ENCODE results near the gene PLIN1. TPM values are rescaled to one million over a fixed set of nuclear protein-coding genes. Genes with fewer than 3 reads are reported as not detected.

The PLIN1 gene
- total and polyA plus RNA-seq, 2 donors (not counting 1 experiment from before 2014, with no cell fraction given), result 0.97 to 1.2 TPM

- ChIA-PET POLR2A (interaction anchor here (0.6 kb wide), 1 partner anchor 28 kb away, joined by 3 read pairs; no protein-coding TSS in a partner anchor), CTCF (no interaction called here)
- TF ChIP-seq CTCF (IDR thresholded peaks at IDR 0.05), result no peak
- TF ChIP-seq EZH2 (IDR thresholded peaks at IDR 0.05; ENCODE audit: borderline replicate concordance, insufficient read depth, low read depth, low read length, poor library complexity, severe bottlenecking), result no peak
- Histone ChIP-seq H3K4me3 (ENCODE audit: control extremely low read depth in 1 of 5, extremely low read depth in 1 of 5, insufficient read depth in 1 of 5, low read depth in 2 of 5, low read length in 4 of 5) (no peak overlapping the region), H2AFZ (ENCODE audit: insufficient read depth, low read depth, low read length, poor library complexity, severe bottlenecking) (no peak overlapping the region), H3K27ac (ENCODE audit: low read length in 2 of 2) (no peak overlapping the region), H3K9me3 (ENCODE audit: control extremely low read depth in 1 of 3, control insufficient read depth in 2 of 3, insufficient read depth in 1 of 3, low read length in 2 of 3) (peaks cover 0 to 4% (median 0%) of the 10 kb centered on the region in 3 donors), H3K9ac (ENCODE audit: low read length) (no peak overlapping the region), H3K4me2 (replicated peaks; ENCODE audit: low read depth, low read length, poor library complexity, severe bottlenecking) (no peak overlapping the region), H3K79me2 (ENCODE audit: control insufficient read depth, insufficient read depth, low read length) (no peaks in the 10 kb centered on the region), H3K27me3 (replicated peaks in 1 of 4; ENCODE audit: control extremely low read depth in 1 of 4, control insufficient read depth in 3 of 4, insufficient read depth in 4 of 4, low read length in 3 of 4) (peaks cover 0 to 24% (median 5%) of the 10 kb centered on the region in 4 experiments), H3K4me1 (ENCODE audit: control insufficient read depth in 2 of 2, insufficient read depth in 2 of 2, low read length in 2 of 2) (peaks cover 0 to 7% of the 10 kb centered on the region in 2 donors), H4K20me1 (ENCODE audit: control insufficient read depth, insufficient read depth, low read length, poor library complexity, severe bottlenecking) (no peaks in the 10 kb centered on the region), H3K36me3 (replicated peaks in 1 of 2; ENCODE audit: control extremely low read depth in 1 of 2, control insufficient read depth in 1 of 2, extremely low read depth in 1 of 2, insufficient read depth in 2 of 2, low read length in 1 of 2) (no peaks in the 10 kb centered on the region)
- peaks cover 16% of the 10 kb centered on the region for H3K27me3 Mint-ChIP-seq
- intact Hi-C loops (cut with micrococcal nuclease), result no loop called here
- 93% methylated on average over 7 of the region's 9 CpGs for WGBS (ENCODE audit: insufficient coverage)
- no peak overlapping the region for H3K27ac Mint-ChIP-seq
- no peaks in the 10 kb centered on the region for H3K9me3 Mint-ChIP-seq (ENCODE audit: insufficient read depth)
- H3K4me1 Mint-ChIP-seq, result peaks cover 5% of the 10 kb centered on the region
- H3K4me3 Mint-ChIP-seq, result no peak overlapping the region
- ATAC-seq (ENCODE audit: low read depth) (no peak), DNase-seq (no peak)
Observed at GRCh38 chr15:89669309-89669865, 9.8 kb downstream of the PLIN1 start.

GRCh38 chr15:89668171-89668570, 11.0 kb downstream of the PLIN1 start:
- ChIA-PET CTCF (no interaction called here), POLR2A (no interaction called here)
- H3K27me3 Mint-ChIP-seq, result peaks cover 18% of the 10 kb centered on the region
- no peaks in the 10 kb centered on the region for H4K20me1 ChIP-seq (ENCODE audit: control insufficient read depth, insufficient read depth, low read length, poor library complexity, severe bottlenecking)
- peaks cover 0 to 7% of the 10 kb centered on the region in 2 donors for H3K4me1 ChIP-seq (ENCODE audit: control insufficient read depth in 2 of 2, insufficient read depth in 2 of 2, low read length in 2 of 2)
- no peak overlapping the region for H3K4me3 Mint-ChIP-seq
- H3K27ac ChIP-seq (ENCODE audit: low read length in 2 of 2), result no peak overlapping the region
- intact Hi-C loops (cut with micrococcal nuclease), result no loop called here
- no peaks in the 10 kb centered on the region for H3K36me3 ChIP-seq (replicated peaks in 1 of 2; ENCODE audit: control extremely low read depth in 1 of 2, control insufficient read depth in 1 of 2, extremely low read depth in 1 of 2, insufficient read depth in 2 of 2, low read length in 1 of 2)
- no peak overlapping the region for H3K9ac ChIP-seq (ENCODE audit: low read length)
- H2AFZ ChIP-seq (ENCODE audit: insufficient read depth, low read depth, low read length, poor library complexity, severe bottlenecking), result no peak overlapping the region
- no peak overlapping the region for H3K4me3 ChIP-seq (ENCODE audit: control extremely low read depth in 1 of 5, extremely low read depth in 1 of 5, insufficient read depth in 1 of 5, low read depth in 2 of 5, low read length in 4 of 5)
- no peaks in the 10 kb centered on the region for H3K79me2 ChIP-seq (ENCODE audit: control insufficient read depth, insufficient read depth, low read length)
- no peak for ATAC-seq (ENCODE audit: low read depth)
- no peak for DNase-seq
- TF ChIP-seq EZH2 (IDR thresholded peaks at IDR 0.05; ENCODE audit: borderline replicate concordance, insufficient read depth, low read depth, low read length, poor library complexity, severe bottlenecking) (no peak), CTCF (IDR thresholded peaks at IDR 0.05) (no peak)
- H3K27me3 ChIP-seq (replicated peaks in 1 of 4; ENCODE audit: control extremely low read depth in 1 of 4, control insufficient read depth in 3 of 4, insufficient read depth in 4 of 4, low read length in 3 of 4), result peaks cover 0 to 24% (median 5%) of the 10 kb centered on the region in 4 experiments
- peaks cover 7% of the 10 kb centered on the region for H3K4me1 Mint-ChIP-seq
- no CpG with 5 or more reads among the region's 3 CpGs for WGBS (ENCODE audit: insufficient coverage)
- H3K9me3 ChIP-seq (ENCODE audit: control extremely low read depth in 1 of 3, control insufficient read depth in 2 of 3, insufficient read depth in 1 of 3, low read length in 2 of 3), result peaks cover 0 to 2% (median 0%) of the 10 kb centered on the region in 3 donors
- H3K4me2 ChIP-seq (replicated peaks; ENCODE audit: low read depth, low read length, poor library complexity, severe bottlenecking), result no peak overlapping the region
- H3K9me3 Mint-ChIP-seq (ENCODE audit: insufficient read depth), result no peaks in the 10 kb centered on the region
- no peak overlapping the region for H3K27ac Mint-ChIP-seq
